HL-60/S4 (cell line): Measurements from ENCODE around the gene SYT5.

Source experiments
- in situ Hi-C: fragments of 300-500 bp; cut with MboI; formaldehyde crosslinking; loops from 2 replicates; pipeline ENCODE4 v1.14.3; 2022; ENCODE audit warnings: low sequenced_read_pairs

Gene SYT5

GRCh38 chr19:55147545-55148251, 32.4 kb downstream of the SYT5 start:
- in situ Hi-C loops, result loop anchor here (10.0 kb wide), 2 partner anchors 267 to 487 kb away; no protein-coding TSS in a partner anchor

GRCh38 chr19:55146705-55147273, 33.3 kb downstream of the SYT5 start:
- in situ Hi-C loops, result loop anchor here (10.0 kb wide), 2 partner anchors 268 to 488 kb away; no protein-coding TSS in a partner anchor

GRCh38 chr19:55146078-55146704, 33.9 kb downstream of the SYT5 start:
- in situ Hi-C loops, result loop anchor here (10.0 kb wide), 2 partner anchors 269 to 489 kb away; no protein-coding TSS in a partner anchor

GRCh38 chr19:55145232-55145631, 34.9 kb downstream of the SYT5 start:
- in situ Hi-C loops, result loop anchor here (10.0 kb wide), 2 partner anchors 270 to 490 kb away; no protein-coding TSS in a partner anchor

GRCh38 chr19:55141696-55142095, 38.4 kb downstream of the SYT5 start:
- in situ Hi-C loops, result loop anchor here (10.0 kb wide), 2 partner anchors 273 to 493 kb away; no protein-coding TSS in a partner anchor

GRCh38 chr19:55137915-55138314, 42.2 kb downstream of the SYT5 start:
- in situ Hi-C loops, result loop anchor here (10.0 kb wide), 1 partner anchor 367 kb away; no protein-coding TSS in a partner anchor

- in situ Hi-C loops, result loop anchor here (10.0 kb wide), 1 partner anchor 368 kb away; no protein-coding TSS in a partner anchor
Observed at GRCh38 chr19:55136399-55137102, 43.5 kb downstream of the SYT5 start.

GRCh38 chr19:55134736-55135135, 45.4 kb downstream of the SYT5 start:
- in situ Hi-C loops, result loop anchor here (10.0 kb wide), 1 partner anchor 370 kb away; no protein-coding TSS in a partner anchor

- in situ Hi-C loops, result loop anchor here (10.0 kb wide), 1 partner anchor 371 kb away; no protein-coding TSS in a partner anchor
Observed at GRCh38 chr19:55133639-55134444, 46.2 kb downstream of the SYT5 start.

GRCh38 chr19:55132453-55133129, 47.5 kb downstream of the SYT5 start:
- in situ Hi-C loops, result loop anchor here (10.0 kb wide), 1 partner anchor 372 kb away; no protein-coding TSS in a partner anchor

- in situ Hi-C loops, result loop anchor here (10.0 kb wide), 1 partner anchor 373 kb away; no protein-coding TSS in a partner anchor
Observed at GRCh38 chr19:55131421-55131820, 48.7 kb downstream of the SYT5 start.
